HCT116 (cell line): ENCODE measurements around the gene CHD1L. TPM values are rescaled to one million over a fixed set of nuclear protein-coding genes. Genes with fewer than 3 reads are reported as not detected.
A peak's percentile ranks its signal among the peaks of the same experiment; 100 is the strongest.

Source experiments
- ATAC-seq: fragments of 200-7000 bp; cut with Tn5 transposase; 2 replicates; pipeline ENCODE4 v1.9.1; 2020; ENCODE audit warnings: mild to moderate bottlenecking, moderate library complexity
- BruUV-seq: library from RNA; stranded (reverse); fragments of 400-500 nt; replicated peaks from 2 replicates; lab custom pipeline; 2021; lab: Mats Ljungman, UMichigan
- CTCF ChIA-PET: fragments of 300-600 bp; sonication (Branson Sonifier 250); formaldehyde crosslinking; loops from one replicate; lab custom pipeline; 2021; ENCODE audit warnings: antibody characterized with exemption; lab: Charles Lee
- POLR2A ChIA-PET: fragments of 300-600, 350-600 bp; sonication (Branson Sonifier 250); formaldehyde crosslinking; loops from one replicate; lab custom pipeline; 2021; ENCODE audit warnings: antibody characterized with exemption; lab: Charles Lee
- RAD21 ChIA-PET, 2 experiments: fragments of 300-600 bp; sonication (Branson Sonifier 250); formaldehyde crosslinking; loops; one replicate each; lab custom pipeline; 2023; ENCODE audit warnings: low total read pairs in 2 of 2; ENCODE audit not compliant: uncharacterized antibody in 2 of 2, unreplicated experiment in 2 of 2, low non-redundant PET in 1 of 2; lab: Charles Lee
- DNase-seq: peaks from one replicate; pipeline ENCODE4 v3.0.0-alpha.2; 2010; ENCODE audit warnings: low read depth, low spot score
- H2AFZ ChIP-seq: fragments of 200-600 bp; shearing (Covaris generic), sonication (generic); 2 replicates; pipeline ENCODE4 v1.6.1; 2017; ENCODE audit warnings: low read depth, mixed run types, mixed read lengths, antibody characterized with exemption, low read length; ENCODE audit not compliant: poor library complexity, severe bottlenecking
- H3K27ac ChIP-seq: 2 replicates; pipeline ENCODE4 v1.5.1; 2012; ENCODE audit warnings: low read depth, low read length
- H3K27me3 ChIP-seq: fragments of 200-600 bp; sonication (generic); 2 replicates; pipeline ENCODE4 v1.6.1; 2016; ENCODE audit warnings: mixed run types, low read length, mixed read lengths; ENCODE audit not compliant: insufficient read depth
- H3K36me3 ChIP-seq, 2 experiments: fragments of 200-500 bp in 1 of 2; fragments of 200-600 bp in 1 of 2; sonication (Bioruptor generic) in 1 of 2; sonication (generic) in 1 of 2; 2 replicates each; pipeline versions ENCODE4 v1.5.1 to v1.6.1; 2014 to 2016; ENCODE audit warnings: low read length in 2 of 2, inconsistent platforms in 1 of 2, mixed read lengths in 1 of 2, mixed run types in 1 of 2; ENCODE audit not compliant: insufficient read depth in 2 of 2, control insufficient read depth in 1 of 2
- H3K4me1 ChIP-seq, 2 experiments: fragments of 200-600 bp in 1 of 2; sonication (generic) in 1 of 2; 2 replicates each; pipeline versions ENCODE4 v1.5.1 to v1.6.1; 2012 to 2017; ENCODE audit warnings: low read length in 2 of 2, inconsistent platforms in 1 of 2, mild to moderate bottlenecking in 1 of 2, mixed read lengths in 1 of 2, mixed run types in 1 of 2, moderate library complexity in 1 of 2; ENCODE audit not compliant: insufficient read depth in 2 of 2, control insufficient read depth in 1 of 2
- H3K4me2 ChIP-seq: fragments of 200-600 bp; sonication (generic); 2 replicates; pipeline ENCODE4 v1.6.1; 2017; ENCODE audit warnings: mixed run types, low read length, mixed read lengths
- H3K4me3 ChIP-seq, 2 experiments: fragments of 200-600 bp in 1 of 2; sonication (generic) in 1 of 2; replicated peaks in 1 of 2; 2 replicates each; pipeline ENCODE4 v1.5.1; 2011 to 2016; ENCODE audit warnings: low read length in 2 of 2, control low read depth in 1 of 2, low read depth in 1 of 2, mild to moderate bottlenecking in 1 of 2, mixed read lengths in 1 of 2, mixed run types in 1 of 2
- H3K79me2 ChIP-seq: fragments of 200-600 bp; sonication (generic); 2 replicates; pipeline ENCODE4 v1.6.1; 2017; ENCODE audit warnings: mild to moderate bottlenecking, mixed run types, low read length, moderate library complexity, mixed read lengths; ENCODE audit not compliant: insufficient read depth
- H3K9ac ChIP-seq: fragments of 200-600 bp; sonication (generic); 2 replicates; pipeline ENCODE4 v1.6.1; 2016; ENCODE audit warnings: low read length, mixed read lengths
- H3K9me2 ChIP-seq: fragments of 200-600 bp; sonication (generic), shearing (Covaris generic); 2 replicates; pipeline ENCODE4 v1.6.1; 2017; ENCODE audit warnings: mixed run types, mild to moderate bottlenecking, moderate library complexity; ENCODE audit not compliant: insufficient read depth
- H3K9me3 ChIP-seq, 2 experiments: fragments of 200-500 bp in 1 of 2; fragments of 200-600 bp in 1 of 2; sonication (Bioruptor generic) in 1 of 2; sonication (generic) in 1 of 2; 2 replicates each; pipeline ENCODE4 v1.6.1; 2014 to 2017; ENCODE audit warnings: low read length in 2 of 2, mixed read lengths in 2 of 2, inconsistent platforms in 1 of 2, low read depth in 1 of 2, mild to moderate bottlenecking in 1 of 2, mixed run types in 1 of 2, moderate library complexity in 1 of 2; ENCODE audit not compliant: control insufficient read depth in 1 of 2, insufficient read depth in 1 of 2
- H4K20me1 ChIP-seq: fragments of 200-600 bp; sonication (generic), shearing (Covaris generic); 2 replicates; pipeline ENCODE4 v1.6.1; 2017; ENCODE audit warnings: mixed run types, mild to moderate bottlenecking, moderate library complexity; ENCODE audit not compliant: insufficient read depth
- EGR1 ChIP-seq: IDR thresholded peaks from 2 replicates; pipeline ENCODE4 v1.6.1; 2012; ENCODE audit warnings: low read depth
- ELF1 ChIP-seq: IDR thresholded peaks from 2 replicates; pipeline ENCODE4 v1.6.1; 2012; ENCODE audit warnings: low read depth, borderline replicate concordance
- FOSL1 ChIP-seq: IDR thresholded peaks from 2 replicates; pipeline ENCODE4 v1.6.1; 2012; ENCODE audit warnings: low read depth
- JUND ChIP-seq: IDR thresholded peaks from 2 replicates; pipeline ENCODE4 v1.6.1; 2012
- POLR2A ChIP-seq: IDR thresholded peaks from 2 replicates; pipeline ENCODE4 v1.7.0; 2011; ENCODE audit warnings: borderline replicate concordance; ENCODE audit not compliant: insufficient read depth, insufficient read length; ENCODE audit errors: extremely low read depth
- RAD21 ChIP-seq: IDR thresholded peaks from 2 replicates; pipeline ENCODE4 v1.6.1; 2012; ENCODE audit warnings: low read depth, mild to moderate bottlenecking
- SIN3A ChIP-seq: IDR thresholded peaks from 2 replicates; pipeline ENCODE4 v1.6.1; 2012; ENCODE audit warnings: low read depth
- SP1 ChIP-seq: IDR thresholded peaks from 2 replicates; pipeline ENCODE4 v1.6.1; 2012; ENCODE audit warnings: low read depth
- TCF7L2 ChIP-seq: IDR thresholded peaks from 2 replicates; pipeline ENCODE4 v1.7.0; 2011; ENCODE audit warnings: borderline replicate concordance, inconsistent platforms; ENCODE audit not compliant: insufficient read depth, insufficient read length; ENCODE audit errors: extremely low read depth
- ZFX ChIP-seq: fragments of 450-650 bp; IDR thresholded peaks from 2 replicates; pipeline ENCODE4 v1.6.1; 2017
- ZNF274 ChIP-seq: fragments of 200-500 bp; sonication (Bioruptor generic); IDR thresholded peaks from 2 replicates; pipeline ENCODE4 v1.6.1; 2014; ENCODE audit warnings: mild to moderate bottlenecking, low read depth, low read length, inconsistent platforms
- intact Hi-C: fragments of 100-400 bp; cut with micrococcal nuclease; formaldehyde crosslinking; loops from 2 replicates; pipeline ENCODE4 v1.10.0; 2022
- total RNA-seq: library from RNA; stranded (reverse); gene quantifications from one replicate; pipeline ENCODE4 v1.2.1, GENCODE V29; 2021; ENCODE audit not compliant: unreplicated experiment
- TF ChIP-seq, protein P1 (sequence below): IDR thresholded peaks from 2 replicates; pipeline ENCODE4 v1.6.1; 2011; ENCODE audit warnings: mild to moderate bottlenecking, low read length, moderate library complexity; ENCODE audit not compliant: insufficient replicate concordance; ENCODE audit errors: extremely low read depth
- TF ChIP-seq, protein P2 (sequence below): IDR thresholded peaks from 2 replicates; pipeline ENCODE4 v1.6.1; 2012
- TF ChIP-seq, protein P3 (sequence below), 3 experiments: fragments of 200-600 bp in 1 of 3; sonication (generic) in 1 of 3; IDR thresholded peaks in 2 of 3; conservative IDR thresholded peaks in 1 of 3; 2 replicates each; pipeline ENCODE4 v1.5.1; 2012 to 2017; ENCODE audit warnings: low read depth in 2 of 3, low read length in 2 of 3, antibody characterized with exemption in 1 of 3, borderline replicate concordance in 1 of 3, control low read depth in 1 of 3, mild to moderate bottlenecking in 1 of 3, mixed read lengths in 1 of 3, mixed run types in 1 of 3, moderate library complexity in 1 of 3; ENCODE audit not compliant: insufficient read depth in 1 of 3

The CHD1L gene
- total RNA-seq, 1 experiment from 2014 or later: 52.0 TPM

DNA sequence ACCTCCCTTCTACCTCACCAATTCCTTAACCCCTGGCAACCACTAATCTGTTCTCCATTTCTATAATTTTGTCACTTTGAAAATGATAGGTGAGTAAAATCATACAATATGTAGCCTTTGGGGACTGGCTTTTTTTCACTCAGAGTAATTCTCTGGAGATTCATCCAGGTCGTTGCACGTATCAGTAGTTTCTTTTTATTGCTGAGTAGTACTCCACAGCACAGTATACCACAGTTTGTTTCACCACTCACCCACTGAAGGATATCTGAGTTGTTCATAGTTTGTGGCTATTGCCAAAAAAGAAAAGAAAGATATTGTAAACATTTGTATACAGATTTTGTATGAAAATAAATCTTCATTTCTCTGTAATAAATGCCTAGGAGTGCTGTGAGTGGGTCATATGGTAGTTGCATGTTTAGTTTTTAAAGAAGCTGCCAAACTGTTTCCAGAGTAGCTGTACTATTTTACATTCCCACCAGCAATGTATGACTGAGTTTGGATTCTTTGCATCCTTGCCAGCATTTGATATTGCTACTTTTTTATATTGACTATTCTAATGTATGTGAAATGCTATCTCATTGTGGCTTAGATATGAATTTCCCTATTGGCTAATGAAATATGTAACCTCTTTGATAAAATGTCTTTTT lies 3.7 kb downstream of the CHD1L start (continued):
- TF ChIP-seq, protein P1, sequence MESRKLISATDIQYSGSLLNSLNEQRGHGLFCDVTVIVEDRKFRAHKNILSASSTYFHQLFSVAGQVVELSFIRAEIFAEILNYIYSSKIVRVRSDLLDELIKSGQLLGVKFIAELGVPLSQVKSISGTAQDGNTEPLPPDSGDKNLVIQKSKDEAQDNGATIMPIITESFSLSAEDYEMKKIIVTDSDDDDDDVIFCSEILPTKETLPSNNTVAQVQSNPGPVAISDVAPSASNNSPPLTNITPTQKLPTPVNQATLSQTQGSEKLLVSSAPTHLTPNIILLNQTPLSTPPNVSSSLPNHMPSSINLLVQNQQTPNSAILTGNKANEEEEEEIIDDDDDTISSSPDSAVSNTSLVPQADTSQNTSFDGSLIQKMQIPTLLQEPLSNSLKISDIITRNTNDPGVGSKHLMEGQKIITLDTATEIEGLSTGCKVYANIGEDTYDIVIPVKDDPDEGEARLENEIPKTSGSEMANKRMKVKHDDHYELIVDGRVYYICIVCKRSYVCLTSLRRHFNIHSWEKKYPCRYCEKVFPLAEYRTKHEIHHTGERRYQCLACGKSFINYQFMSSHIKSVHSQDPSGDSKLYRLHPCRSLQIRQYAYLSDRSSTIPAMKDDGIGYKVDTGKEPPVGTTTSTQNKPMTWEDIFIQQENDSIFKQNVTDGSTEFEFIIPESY: no peak
- TF ChIP-seq FOSL1 (no peak), SIN3A (no peak), JUND (no peak)
- TF ChIP-seq, protein P2, sequence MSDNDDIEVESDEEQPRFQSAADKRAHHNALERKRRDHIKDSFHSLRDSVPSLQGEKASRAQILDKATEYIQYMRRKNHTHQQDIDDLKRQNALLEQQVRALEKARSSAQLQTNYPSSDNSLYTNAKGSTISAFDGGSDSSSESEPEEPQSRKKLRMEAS: no peak
- TF ChIP-seq, protein P3, sequence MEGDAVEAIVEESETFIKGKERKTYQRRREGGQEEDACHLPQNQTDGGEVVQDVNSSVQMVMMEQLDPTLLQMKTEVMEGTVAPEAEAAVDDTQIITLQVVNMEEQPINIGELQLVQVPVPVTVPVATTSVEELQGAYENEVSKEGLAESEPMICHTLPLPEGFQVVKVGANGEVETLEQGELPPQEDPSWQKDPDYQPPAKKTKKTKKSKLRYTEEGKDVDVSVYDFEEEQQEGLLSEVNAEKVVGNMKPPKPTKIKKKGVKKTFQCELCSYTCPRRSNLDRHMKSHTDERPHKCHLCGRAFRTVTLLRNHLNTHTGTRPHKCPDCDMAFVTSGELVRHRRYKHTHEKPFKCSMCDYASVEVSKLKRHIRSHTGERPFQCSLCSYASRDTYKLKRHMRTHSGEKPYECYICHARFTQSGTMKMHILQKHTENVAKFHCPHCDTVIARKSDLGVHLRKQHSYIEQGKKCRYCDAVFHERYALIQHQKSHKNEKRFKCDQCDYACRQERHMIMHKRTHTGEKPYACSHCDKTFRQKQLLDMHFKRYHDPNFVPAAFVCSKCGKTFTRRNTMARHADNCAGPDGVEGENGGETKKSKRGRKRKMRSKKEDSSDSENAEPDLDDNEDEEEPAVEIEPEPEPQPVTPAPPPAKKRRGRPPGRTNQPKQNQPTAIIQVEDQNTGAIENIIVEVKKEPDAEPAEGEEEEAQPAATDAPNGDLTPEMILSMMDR (IDR thresholded peaks at IDR 0.05 in 2 of 3, conservative IDR thresholded peaks at IDR 0.05 in 1 of 3; ENCODE audit: borderline replicate concordance in 1 of 3, insufficient read depth in 1 of 3, low read depth in 2 of 3, low read length in 2 of 3): no peak

DNA sequence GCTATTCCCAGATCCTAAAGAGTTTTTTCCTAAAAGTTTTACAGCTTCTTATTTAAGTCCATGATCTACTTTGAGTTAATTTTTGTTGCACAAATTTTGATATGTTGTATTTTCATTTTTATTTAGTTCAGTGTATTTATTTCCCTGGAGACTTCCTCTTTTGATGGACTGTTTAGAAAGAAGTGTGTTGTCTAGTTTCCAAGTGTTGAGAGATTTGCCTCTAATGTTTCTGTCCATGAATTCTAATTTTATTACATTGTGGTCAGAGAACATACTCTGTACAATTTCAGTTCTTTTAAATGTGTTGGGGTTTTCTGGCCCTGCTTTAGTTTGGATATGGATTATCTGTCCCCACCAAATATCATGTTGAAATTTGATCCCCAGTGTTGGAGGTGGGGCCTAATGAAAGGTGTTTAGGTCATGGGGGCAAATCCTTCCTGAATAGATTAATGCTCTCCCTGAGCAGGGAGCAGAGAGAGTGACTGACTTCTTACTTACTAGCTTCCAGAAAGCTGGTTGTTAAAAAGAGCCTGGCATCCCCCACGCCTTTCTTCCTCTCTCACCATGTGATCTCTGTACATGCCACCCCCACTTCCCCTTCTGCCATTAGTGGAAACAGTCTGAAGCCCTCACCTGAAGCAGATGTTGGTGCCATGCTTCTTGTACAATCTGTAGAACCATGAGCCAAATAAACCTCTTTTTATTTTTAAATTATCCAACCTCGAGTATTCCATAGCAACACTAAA lies 4.6 kb downstream of the CHD1L start:
- Histone ChIP-seq H3K9me2 (no peaks in the 10 kb centered on the region), H3K4me1 (peaks cover 3 to 33% of the 10 kb centered on the region in 2 experiments; a peak in 3 of 4 replicates), H3K4me2 (peak overlapping the region; percentile 10), H2AFZ (no peak overlapping the region), H3K36me3 (peaks cover 0 to 3% of the 10 kb centered on the region in 2 experiments; a peak in 1 of 4 replicates), H4K20me1 (peaks cover 18% of the 10 kb centered on the region; the same call in 1 of the 2 replicates), H3K4me3 (no peak overlapping the region), H3K79me2 (peaks cover 91% of the 10 kb centered on the region), H3K27ac (no peak overlapping the region), H3K9me3 (no peaks in the 10 kb centered on the region), H3K27me3 (no peaks in the 10 kb centered on the region), H3K9ac (no peak overlapping the region)
- CTCF ChIA-PET: no interaction called here
- DNase-seq (no peak), ATAC-seq (no peak)
- BruUV-seq: no TSS peak
- RAD21 ChIA-PET: no interaction called here
- intact Hi-C loops: no loop called here
- TF ChIP-seq POLR2A: no peak
- no peak for TF ChIP-seq SIN3A
- TF ChIP-seq ZNF274: no peak
- TF ChIP-seq JUND: no peak
- TF ChIP-seq TCF7L2: no peak
- TF ChIP-seq, protein P3 (IDR thresholded peaks at IDR 0.05 in 2 of 3, conservative IDR thresholded peaks at IDR 0.05 in 1 of 3; ENCODE audit: borderline replicate concordance in 1 of 3, insufficient read depth in 1 of 3, low read depth in 2 of 3, low read length in 2 of 3): no peak
- TF ChIP-seq ZFX: no peak
- TF ChIP-seq EGR1: no peak
- no peak for TF ChIP-seq RAD21
- TF ChIP-seq ELF1: no peak
- TF ChIP-seq SP1: no peak
- POLR2A ChIA-PET: no interaction called here
